Osteoblast (primary cell): Measurements from ENCODE around the gene CNPPD1. TPM values are rescaled to one million over a fixed set of nuclear protein-coding genes. Genes with fewer than 3 reads are reported as not detected.

ENCODE experiments used
- DNase-seq: peaks from one replicate; pipeline ENCODE4 v3.0.0; 2011; ENCODE audit warnings: low spot score, mixed read lengths; ENCODE audit not compliant: insufficient read length; ENCODE audit errors: missing footprints
- H2AFZ ChIP-seq: 2 replicates; pipeline ENCODE4 v1.6.0; 2011; ENCODE audit warnings: mild to moderate bottlenecking, low read length
- H3K27ac ChIP-seq: 2 replicates; pipeline ENCODE4 v1.5.1; 2011; ENCODE audit warnings: mild to moderate bottlenecking, low read depth, low read length, moderate library complexity
- H3K27me3 ChIP-seq: 2 replicates; pipeline ENCODE4 v1.6.0; 2012; ENCODE audit warnings: mild to moderate bottlenecking, control low read depth, inconsistent platforms, low read length, moderate library complexity; ENCODE audit not compliant: insufficient read depth
- H3K36me3 ChIP-seq: 2 replicates; pipeline ENCODE4 v1.5.1; 2011; ENCODE audit warnings: mild to moderate bottlenecking, low read length, control low read depth, moderate library complexity; ENCODE audit not compliant: insufficient read depth
- H3K4me1 ChIP-seq: 2 replicates; pipeline ENCODE4 v1.5.1; 2011; ENCODE audit warnings: mild to moderate bottlenecking, low read length, control low read depth, moderate library complexity; ENCODE audit not compliant: insufficient read depth
- H3K4me2 ChIP-seq: 2 replicates; pipeline ENCODE4 v1.6.0; 2011; ENCODE audit warnings: mild to moderate bottlenecking, low read length; ENCODE audit not compliant: insufficient read depth
- H3K4me3 ChIP-seq: fragments of 200-600 bp; sonication (generic); 3 replicates; pipeline ENCODE4 v1.5.1; 2012; ENCODE audit warnings: mild to moderate bottlenecking, low read length, inconsistent platforms; ENCODE audit not compliant: insufficient read depth
- H3K79me2 ChIP-seq: 2 replicates; pipeline ENCODE4 v1.6.0; 2012; ENCODE audit warnings: mild to moderate bottlenecking, low read length, control low read depth, inconsistent platforms; ENCODE audit not compliant: insufficient read depth
- H3K9me3 ChIP-seq: 2 replicates; pipeline ENCODE4 v1.5.1; 2011; ENCODE audit warnings: low read depth, low read length, control low read depth
- H4K20me1 ChIP-seq: 2 replicates; pipeline ENCODE4 v1.6.0; 2012; ENCODE audit warnings: mild to moderate bottlenecking, low read length, control low read depth; ENCODE audit not compliant: insufficient read depth
- CTCF ChIP-seq: IDR thresholded peaks from 2 replicates; pipeline ENCODE4 v1.5.1; 2011; ENCODE audit warnings: mild to moderate bottlenecking, low read depth, low read length, moderate library complexity; ENCODE audit errors: extremely low read depth
- total RNA-seq: library from RNA; depleted of rRNA; stranded (reverse); fragments of >200 nt; gene quantifications from 2 replicates; pipeline ENCODE4 v1.2.3, GENCODE V29; 2012

CNPPD1 gene
- total RNA-seq, 1 donor, result 26.1 TPM

DNA sequence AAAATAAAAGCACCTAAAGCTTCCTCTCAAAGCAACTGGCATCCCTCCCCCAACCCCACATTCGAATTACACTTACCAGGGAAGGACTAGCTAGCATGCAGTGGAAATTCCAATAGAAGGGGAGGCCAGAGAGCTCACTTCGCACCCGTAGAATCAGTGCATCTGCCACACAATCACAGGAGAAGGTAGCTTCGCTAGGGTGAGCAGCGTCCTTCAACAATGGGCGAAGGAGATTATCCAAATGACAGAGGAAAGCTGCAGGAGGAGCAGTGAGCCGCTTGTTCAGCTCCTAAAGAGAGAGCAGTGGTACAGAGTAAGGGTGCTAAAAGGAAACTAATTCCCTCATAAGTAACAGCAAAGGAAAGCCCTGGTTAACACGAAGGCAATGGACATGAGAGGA, 19.3 kb downstream of the CNPPD1 start:
- Histone ChIP-seq H3K27me3 (no peaks in the 10 kb centered on the region), H2AFZ (no peak overlapping the region), H3K4me3 (no peak overlapping the region), H3K9me3 (no peaks in the 10 kb centered on the region), H3K4me1 (peaks cover 24% of the 10 kb centered on the region), H3K36me3 (no peaks in the 10 kb centered on the region), H3K27ac (no peak overlapping the region), H3K4me2 (no peak overlapping the region), H3K79me2 (no peaks in the 10 kb centered on the region), H4K20me1 (peaks cover 3% of the 10 kb centered on the region)
- no peak for DNase-seq
- no peak for TF ChIP-seq CTCF

- Histone ChIP-seq H2AFZ (no peak overlapping the region), H3K4me1 (peaks cover 18% of the 10 kb centered on the region), H3K4me3 (no peak overlapping the region), H3K4me2 (no peak overlapping the region), H3K27me3 (no peaks in the 10 kb centered on the region), H3K9me3 (no peaks in the 10 kb centered on the region), H3K36me3 (no peaks in the 10 kb centered on the region), H4K20me1 (peaks cover 3% of the 10 kb centered on the region), H3K79me2 (no peaks in the 10 kb centered on the region), H3K27ac (no peak overlapping the region)
- peak; percentile 55 for TF ChIP-seq CTCF
- DNase-seq, result no peak
Observed at GRCh38 chr2:219155054-219155644, 21.6 kb downstream of the CNPPD1 start.

- no peaks in the 10 kb centered on the region for H3K9me3 ChIP-seq
- no peaks in the 10 kb centered on the region for H3K79me2 ChIP-seq
- H3K27ac ChIP-seq, result no peak overlapping the region
- no peaks in the 10 kb centered on the region for H3K36me3 ChIP-seq
- no peak overlapping the region for H3K4me3 ChIP-seq
- DNase-seq, result no peak
- no peaks in the 10 kb centered on the region for H3K4me1 ChIP-seq
- no peak for TF ChIP-seq CTCF
- H2AFZ ChIP-seq, result no peak overlapping the region
- no peaks in the 10 kb centered on the region for H3K27me3 ChIP-seq
- H3K4me2 ChIP-seq, result no peak overlapping the region
- H4K20me1 ChIP-seq, result no peaks in the 10 kb centered on the region
Observed at GRCh38 chr2:219149667-219150066, 27.1 kb downstream of the CNPPD1 start.

DNA sequence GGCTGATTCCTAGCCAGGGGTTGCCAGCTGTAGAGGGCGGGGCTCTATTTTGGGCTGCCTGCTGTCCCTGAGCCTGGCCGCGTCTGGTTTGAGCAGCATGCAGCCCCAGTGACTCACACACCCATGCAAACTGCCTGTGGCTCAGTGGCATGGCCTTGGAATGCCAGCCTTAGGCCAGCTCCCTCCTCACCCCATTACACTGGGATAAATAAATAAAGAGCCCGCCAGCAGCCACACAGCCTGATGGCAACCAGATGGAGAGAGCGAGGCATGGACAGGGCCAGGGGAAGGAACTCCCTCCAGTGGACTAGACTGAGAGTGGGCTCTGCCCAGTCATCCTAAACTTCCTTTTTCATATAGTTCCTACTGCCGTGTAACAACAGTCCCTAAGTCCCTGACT, 34.4 kb downstream of the CNPPD1 start:
- Histone ChIP-seq H4K20me1 (peaks cover 7% of the 10 kb centered on the region), H3K27ac (peak overlapping the region; percentile 12), H2AFZ (no peak overlapping the region), H3K4me3 (no peak overlapping the region), H3K9me3 (no peaks in the 10 kb centered on the region), H3K27me3 (no peaks in the 10 kb centered on the region), H3K79me2 (no peaks in the 10 kb centered on the region), H3K4me2 (peak overlapping the region; percentile 52), H3K4me1 (peaks cover 13% of the 10 kb centered on the region), H3K36me3 (peaks cover 3% of the 10 kb centered on the region)
- peak; percentile 92 for DNase-seq
- peak; percentile 48 for TF ChIP-seq CTCF
